ENCODE results near the gene C22orf23.

C22orf23 gene

GRCh38 chr22:37953437-37954179 lies at the start of gene C22orf23, which contains the start of gene POLR2F:
C22orf23 (minus strand) TSS chr22:37953601; CDS start chr22:37953149, 452 bp downstream.
POLR2F (plus strand) TSS chr22:37953699; CDS start chr22:37953788, 89 bp downstream.
- H3K27ac ChIP-seq = peak within 1 kb of the TSS; percentile 85
- no peak for TF ChIP-seq ZFX (IDR thresholded peaks at IDR 0.05)
- no peak for TF ChIP-seq CTCF (conservative IDR thresholded peaks at IDR 0.05)

GRCh38 chr22:37999640-38000272 lies 46.4 kb upstream of the C22orf23 start:
- no peak overlapping the region for H3K27ac ChIP-seq
- TF ChIP-seq ZFX (IDR thresholded peaks at IDR 0.05) (no peak), CTCF (conservative IDR thresholded peaks at IDR 0.05) (no peak)

GRCh38 chr22:37999236-37999635 lies 45.8 kb upstream of the C22orf23 start:
- no peak for TF ChIP-seq ZFX (IDR thresholded peaks at IDR 0.05)
- no peak for TF ChIP-seq CTCF (conservative IDR thresholded peaks at IDR 0.05)
- H3K27ac ChIP-seq = no peak overlapping the region

- no peak overlapping the region for H3K27ac ChIP-seq
- TF ChIP-seq ZFX (IDR thresholded peaks at IDR 0.05) (no peak), CTCF (conservative IDR thresholded peaks at IDR 0.05) (no peak)
Observed at GRCh38 chr22:37998543-37998942, 45.1 kb upstream of the C22orf23 start.

GRCh38 chr22:37996515-37997246 lies 43.3 kb upstream of the C22orf23 start:
- TF ChIP-seq CTCF (conservative IDR thresholded peaks at IDR 0.05) = no peak
- no peak for TF ChIP-seq ZFX (IDR thresholded peaks at IDR 0.05)
- no peak overlapping the region for H3K27ac ChIP-seq

GRCh38 chr22:37996079-37996478 lies 42.7 kb upstream of the C22orf23 start:
- no peak for TF ChIP-seq ZFX (IDR thresholded peaks at IDR 0.05)
- TF ChIP-seq CTCF (conservative IDR thresholded peaks at IDR 0.05) = no peak

GRCh38 chr22:37995460-37995859 lies 42.1 kb upstream of the C22orf23 start:
- TF ChIP-seq ZFX (IDR thresholded peaks at IDR 0.05) = no peak
- no peak for TF ChIP-seq CTCF (conservative IDR thresholded peaks at IDR 0.05)
- no peak overlapping the region for H3K27ac ChIP-seq

More at GRCh38 chr22:37996079-37996478, 42.7 kb upstream of the C22orf23 start:
- H3K27ac ChIP-seq = no peak overlapping the region
